COR-L47 (cell line): ENCODE results near the gene ALPG.
"Not testable (repeated sequence)": the region's sequence is repeated elsewhere in the genome, so short reads cannot be mapped to it uniquely, and the experiment has no call there.

Experiments used
- DNase-seq: peaks from one replicate; lab custom pipeline; 2025; lab: John Stamatoyannopoulos, UW

Gene ALPG

GRCh38 chr2:232377319-232377718, 29.3 kb upstream of the ALPG start:
- DNase-seq = no peak

- no peak for DNase-seq
Observed at GRCh38 chr2:232377841-232378734, 28.6 kb upstream of the ALPG start.

- DNase-seq = not testable (repeated sequence)
Observed at GRCh38 chr2:232378735-232379151, 27.9 kb upstream of the ALPG start, which contains the start of gene ALPP. Gene ALPP (plus strand): TSS chr2:232378751. CDS start chr2:232378803, 52 bp downstream.

GRCh38 chr2:232379610-232380590, 26.7 kb upstream of the ALPG start:
- DNase-seq = not testable (repeated sequence)

- not testable (repeated sequence) for DNase-seq
Observed at GRCh38 chr2:232381204-232382031, 25.2 kb upstream of the ALPG start.

GRCh38 chr2:232382331-232383225, 24.1 kb upstream of the ALPG start:
- DNase-seq = no peak

GRCh38 chr2:232384466-232384865, 22.2 kb upstream of the ALPG start:
- no peak for DNase-seq

GRCh38 chr2:232385058-232385457, 21.6 kb upstream of the ALPG start:
- not testable (repeated sequence) for DNase-seq

- no peak for DNase-seq
Observed at GRCh38 chr2:232385660-232386489, 20.8 kb upstream of the ALPG start.

GRCh38 chr2:232386490-232386739, 20.2 kb upstream of the ALPG start:
- DNase-seq = no peak

- DNase-seq = no peak
Observed at GRCh38 chr2:232386740-232387450, 19.7 kb upstream of the ALPG start.

GRCh38 chr2:232387451-232388171, 19.0 kb upstream of the ALPG start:
- no peak for DNase-seq

GRCh38 chr2:232388324-232388891, 18.2 kb upstream of the ALPG start:
- DNase-seq = no peak

- no peak for DNase-seq
Observed at GRCh38 chr2:232389327-232389726, 17.3 kb upstream of the ALPG start.

- DNase-seq = no peak
Observed at GRCh38 chr2:232390661-232391060, 16.0 kb upstream of the ALPG start.

- no peak for DNase-seq
Observed at GRCh38 chr2:232393556-232393955, 13.1 kb upstream of the ALPG start.

- DNase-seq = not testable (repeated sequence)
Observed at GRCh38 chr2:232394431-232394830, 12.2 kb upstream of the ALPG start.

- no peak for DNase-seq
Observed at GRCh38 chr2:232395586-232395985, 11.1 kb upstream of the ALPG start.
